SU-DHL-6 (cell line): ENCODE results near the gene APOBEC2.

Experiments
- CTCF ChIP-seq: fragments of 200-600 bp; sonication (generic); IDR thresholded peaks from one replicate; pipeline ENCODE4 v1.5.1; 2017; ENCODE audit warnings: antibody characterized with exemption, mild to moderate bottlenecking, low read length, moderate library complexity; ENCODE audit not compliant: insufficient read depth, poor library complexity, severe bottlenecking
- EZH2phosphoT487 ChIP-seq: fragments of 200-600 bp; sonication (generic), shearing (Covaris generic); conservative IDR thresholded peaks from 2 replicates; pipeline ENCODE4 v1.6.1; 2018; ENCODE audit warnings: mild to moderate bottlenecking, antibody characterized with exemption, low read length, moderate library complexity, mixed read lengths

- TF ChIP-seq CTCF, result no peak
- no peak for TF ChIP-seq EZH2phosphoT487
Observed at GRCh38 chr6:41025966-41026530, 27.0 kb upstream of the APOBEC2 start.
